Thoracic aorta (tissue), 2 donors: Measurements from ENCODE around the gene CAPS. TPM values are rescaled to one million over a fixed set of nuclear protein-coding genes. Genes with fewer than 3 reads are reported as not detected.
A peak's percentile ranks its signal among the peaks of the same experiment; 100 is the strongest.

Experiments
- ATAC-seq: fragments of 150-250 bp; one replicate; pipeline ENCODE4 v1.8.0; 2017; ENCODE audit warnings: low read depth; ENCODE audit not compliant: insufficient number of reproducible peaks, low FRiP score
- DNase-seq: peaks from one replicate; pipeline ENCODE4 v3.0.0-alpha.2; 2020; ENCODE audit warnings: low spot score
- H3K27ac ChIP-seq, 2 donors: fragments of 200-600 bp; sonication (generic); 1 replicate in 1 of 2; 2 replicates in 1 of 2; pipeline ENCODE4 v1.5.1; 2016; ENCODE audit warnings: mild to moderate bottlenecking in 2 of 2, moderate library complexity in 2 of 2
- H3K27me3 ChIP-seq: fragments of 200-600 bp; sonication (generic); replicated peaks from 2 replicates; pipeline ENCODE4 v1.6.0; 2016; ENCODE audit warnings: mild to moderate bottlenecking; ENCODE audit not compliant: insufficient read depth
- H3K36me3 ChIP-seq: fragments of 200-600 bp; sonication (generic); one replicate; pipeline ENCODE4 v1.5.1; 2016
- H3K4me1 ChIP-seq, 2 donors: fragments of 200-600 bp; sonication (generic); 1 replicate in 1 of 2; 2 replicates in 1 of 2; pipeline versions ENCODE4 v1.5.1 to v1.6.0; 2016; ENCODE audit warnings: low read depth in 2 of 2, mild to moderate bottlenecking in 1 of 2; ENCODE audit not compliant: control insufficient read depth in 1 of 2
- H3K4me3 ChIP-seq: fragments of 200-600 bp; sonication (generic); 2 replicates; pipeline ENCODE4 v1.5.1; 2016; ENCODE audit warnings: mild to moderate bottlenecking
- H3K9me3 ChIP-seq: fragments of 200-600 bp; sonication (generic); 2 replicates; pipeline ENCODE4 v1.5.1; 2016
- CTCF ChIP-seq: fragments of 200-600 bp; sonication (generic); IDR thresholded peaks from one replicate; pipeline ENCODE4 v1.5.1; 2019; ENCODE audit warnings: antibody characterized with exemption
- total RNA-seq, 2 donors: library from RNA; depleted of rRNA; stranded (reverse); fragments of >200 nt; gene quantifications; one replicate each; pipeline versions ENCODE4 v1.1.0 to v1.2.3, GENCODE V29; 2016

Gene CAPS
- total RNA-seq, 2 donors from 2014 or later: 8.5 to 48.7 TPM

GRCh38 chr19:5897189-5897969 is 16.7 kb upstream of the CAPS start:
- no peaks in the 10 kb centered on the region for H3K9me3 ChIP-seq
- no peak for TF ChIP-seq CTCF
- H3K27me3 ChIP-seq: no peaks in the 10 kb centered on the region
- H3K27ac ChIP-seq: no peak overlapping the region
- ATAC-seq (no peak), DNase-seq (no peak)
- peaks cover 20% of the 10 kb centered on the region for H3K36me3 ChIP-seq
- peaks cover 18 to 33% of the 10 kb centered on the region in 2 donors for H3K4me1 ChIP-seq
- H3K4me3 ChIP-seq: no peak overlapping the region

GRCh38 chr19:5899728-5900526 is 14.1 kb upstream of the CAPS start:
- peaks cover 20% of the 10 kb centered on the region for H3K36me3 ChIP-seq
- no peak for TF ChIP-seq CTCF

GRCh38 chr19:5900976-5901375 is 13.1 kb upstream of the CAPS start:
- no peak overlapping the region for H3K4me3 ChIP-seq
- H3K9me3 ChIP-seq: no peaks in the 10 kb centered on the region
- TF ChIP-seq CTCF: no peak
- no peak for ATAC-seq
- DNase-seq: no peak
- H3K27me3 ChIP-seq: no peaks in the 10 kb centered on the region
- H3K4me1 ChIP-seq: peaks cover 18 to 22% of the 10 kb centered on the region in 2 donors
- no peak overlapping the region for H3K27ac ChIP-seq
- H3K36me3 ChIP-seq: peaks cover 9% of the 10 kb centered on the region

More at GRCh38 chr19:5899728-5900526, 14.1 kb upstream of the CAPS start:
- Histone ChIP-seq H3K27ac (no peak overlapping the region), H3K27me3 (no peaks in the 10 kb centered on the region), H3K4me3 (no peak overlapping the region), H3K4me1 (peaks cover 17 to 21% of the 10 kb centered on the region in 2 donors), H3K9me3 (no peaks in the 10 kb centered on the region)
- ATAC-seq (no peak), DNase-seq (no peak)

GRCh38 chr19:5903056-5903623 is 10.9 kb upstream of the CAPS start:
- Histone ChIP-seq H3K27ac (peak overlapping the region; percentile 81 to 83), H3K4me1 (peaks cover 18 to 24% of the 10 kb centered on the region in 2 donors), H3K36me3 (no peaks in the 10 kb centered on the region), H3K27me3 (no peaks in the 10 kb centered on the region), H3K4me3 (peak overlapping the region; percentile 92), H3K9me3 (no peaks in the 10 kb centered on the region)
- no peak for DNase-seq
- ATAC-seq: no peak
- TF ChIP-seq CTCF: no peak
